Smooth muscle cell (in vitro differentiated cells): ENCODE results near the gene RHOBTB3. TPM values are rescaled to one million over a fixed set of nuclear protein-coding genes. Genes with fewer than 3 reads are reported as not detected.
A peak's percentile ranks its signal among the peaks of the same experiment; 100 is the strongest.

Experiments
- DNase-seq: peaks from one replicate; lab custom pipeline; 2025; ENCODE audit not compliant: unreplicated experiment; lab: John Stamatoyannopoulos, UW
- H2AFZ ChIP-seq: fragments of 200-600 bp; sonication (generic); 2 replicates; pipeline ENCODE4 v1.6.0; 2016; ENCODE audit warnings: antibody characterized with exemption, low read depth, mild to moderate bottlenecking
- H3F3A ChIP-seq: fragments of 200-600 bp; sonication (generic); 2 replicates; pipeline ENCODE4 v1.6.0; 2017; ENCODE audit warnings: antibody characterized with exemption, low read depth
- H3K27ac ChIP-seq: fragments of 200-600 bp; sonication (generic); 2 replicates; pipeline ENCODE4 v1.5.1; 2016; ENCODE audit warnings: low read depth, mild to moderate bottlenecking
- H3K27me3 ChIP-seq: fragments of 200-600 bp; sonication (generic); 2 replicates; pipeline ENCODE4 v1.6.1; 2016; ENCODE audit warnings: low read depth, mild to moderate bottlenecking
- H3K36me3 ChIP-seq: fragments of 200-600 bp; sonication (generic); 2 replicates; pipeline ENCODE4 v1.5.1; 2016; ENCODE audit warnings: low read depth
- H3K4me1 ChIP-seq: fragments of 200-600 bp; sonication (generic); 2 replicates; pipeline ENCODE4 v1.5.1; 2016; ENCODE audit warnings: low read depth
- H3K4me2 ChIP-seq: fragments of 200-600 bp; sonication (generic); 2 replicates; pipeline ENCODE4 v1.6.0; 2016; ENCODE audit warnings: mild to moderate bottlenecking
- H3K4me3 ChIP-seq: fragments of 200-600 bp; sonication (generic); 2 replicates; pipeline ENCODE4 v1.5.1; 2016; ENCODE audit warnings: mild to moderate bottlenecking
- H3K79me2 ChIP-seq: fragments of 200-600 bp; sonication (generic); 2 replicates; pipeline ENCODE4 v1.6.0; 2016; ENCODE audit warnings: low read depth, mild to moderate bottlenecking
- H3K9ac ChIP-seq: fragments of 200-600 bp; sonication (generic); 2 replicates; pipeline ENCODE4 v1.6.0; 2016; ENCODE audit warnings: low read depth
- H3K9me3 ChIP-seq: fragments of 200-600 bp; sonication (generic); replicated peaks from 2 replicates; pipeline ENCODE4 v1.5.1; 2016; ENCODE audit warnings: low read depth
- H4K20me1 ChIP-seq: fragments of 200-600 bp; sonication (generic); 2 replicates; pipeline ENCODE4 v1.6.0; 2016; ENCODE audit warnings: low read depth
- CTCF ChIP-seq: fragments of 200-600 bp; sonication (generic); IDR thresholded peaks from 2 replicates; pipeline ENCODE4 v1.5.1; 2017; ENCODE audit warnings: borderline replicate concordance, mild to moderate bottlenecking, antibody characterized with exemption; ENCODE audit not compliant: insufficient read depth, poor library complexity, severe bottlenecking
- WGBS: methylation state at CpG from one replicate; pipeline ENCODE4 v1.1.7; 2016; ENCODE audit warnings: low lambda C conversion rate; 5-methylcytosine and 5-hydroxymethylcytosine counted together
- polyA plus RNA-seq: library from polyadenylated mRNA; unstranded; fragments of >200 nt; fragmentation: Nextera tagmentation; extraction: Ambion mirVana; gene quantifications from 2 replicates; pipeline ENCODE4 v1.2.1, GENCODE V29; 2016
- total RNA-seq: library from RNA; depleted of rRNA; stranded (reverse); fragments of >200 nt; gene quantifications from 2 replicates; pipeline ENCODE4 v1.2.3, GENCODE V29; 2014

RHOBTB3 gene
- total and polyA plus RNA-seq, 2 experiments from 2014 or later, result 127 to 213 TPM

GRCh38 chr5:95791751-95792150, 60.6 kb downstream of the RHOBTB3 start:
- 23% methylated on average over 6 of the region's 6 CpGs for WGBS
- Histone ChIP-seq H3K9ac (peak overlapping the region; percentile 70), H3K27me3 (no peaks in the 10 kb centered on the region), H3K27ac (peak overlapping the region; percentile 91), H3K4me1 (no peaks in the 10 kb centered on the region), H2AFZ (no peak overlapping the region), H3K36me3 (no peaks in the 10 kb centered on the region), H3K9me3 (no peaks in the 10 kb centered on the region), H3K79me2 (no peaks in the 10 kb centered on the region), H3K4me3 (no peak overlapping the region), H3F3A (peaks cover 5% of the 10 kb centered on the region), H4K20me1 (no peaks in the 10 kb centered on the region), H3K4me2 (no peak overlapping the region)
- no peak for TF ChIP-seq CTCF
- DNase-seq, result no peak

GRCh38 chr5:95794070-95794516, 63.0 kb downstream of the RHOBTB3 start:
- no peaks in the 10 kb centered on the region for H3K79me2 ChIP-seq
- peaks cover 5% of the 10 kb centered on the region for H3F3A ChIP-seq
- H3K4me2 ChIP-seq, result no peak overlapping the region
- no peaks in the 10 kb centered on the region for H3K27me3 ChIP-seq
- H3K9ac ChIP-seq, result no peak overlapping the region
- no peak overlapping the region for H3K4me3 ChIP-seq
- no peaks in the 10 kb centered on the region for H4K20me1 ChIP-seq
- no peaks in the 10 kb centered on the region for H3K4me1 ChIP-seq
- no peak overlapping the region for H2AFZ ChIP-seq
- no peaks in the 10 kb centered on the region for H3K36me3 ChIP-seq
- WGBS, result 38% methylated on average over 3 of the region's 3 CpGs
- no peaks in the 10 kb centered on the region for H3K9me3 ChIP-seq
- no peak for DNase-seq
- H3K27ac ChIP-seq, result peak overlapping the region; percentile 91
- no peak for TF ChIP-seq CTCF

- no peak for TF ChIP-seq CTCF
- no peak overlapping the region for H2AFZ ChIP-seq
- no peaks in the 10 kb centered on the region for H3K27me3 ChIP-seq
- H4K20me1 ChIP-seq, result no peaks in the 10 kb centered on the region
- no peak overlapping the region for H3K4me3 ChIP-seq
- peaks cover 5% of the 10 kb centered on the region for H3F3A ChIP-seq
- no peaks in the 10 kb centered on the region for H3K9me3 ChIP-seq
- H3K27ac ChIP-seq, result no peak overlapping the region
- H3K79me2 ChIP-seq, result no peaks in the 10 kb centered on the region
- WGBS, result 96% methylated on average over 3 of the region's 3 CpGs
- H3K36me3 ChIP-seq, result no peaks in the 10 kb centered on the region
- no peak overlapping the region for H3K9ac ChIP-seq
- DNase-seq, result no peak
- H3K4me1 ChIP-seq, result no peaks in the 10 kb centered on the region
- no peak overlapping the region for H3K4me2 ChIP-seq
These were observed 66.2 kb downstream of the RHOBTB3 start for GRCh38 chr5:95797301-95797700.

GRCh38 chr5:95798048-95798447, 66.9 kb downstream of the RHOBTB3 start:
- no peak overlapping the region for H3K4me3 ChIP-seq
- H3K4me2 ChIP-seq, result no peak overlapping the region
- DNase-seq, result no peak
- 90% methylated on average over 2 of the region's 2 CpGs for WGBS
- no peak overlapping the region for H3K9ac ChIP-seq
- H3K79me2 ChIP-seq, result no peaks in the 10 kb centered on the region
- H4K20me1 ChIP-seq, result no peaks in the 10 kb centered on the region
- H2AFZ ChIP-seq, result no peak overlapping the region
- H3K9me3 ChIP-seq, result no peaks in the 10 kb centered on the region
- H3K36me3 ChIP-seq, result no peaks in the 10 kb centered on the region
- no peak overlapping the region for H3K27ac ChIP-seq
- no peaks in the 10 kb centered on the region for H3K27me3 ChIP-seq
- TF ChIP-seq CTCF, result no peak
- no peaks in the 10 kb centered on the region for H3K4me1 ChIP-seq
- H3F3A ChIP-seq, result peaks cover 5% of the 10 kb centered on the region
